ENCODE results near the gene FASLG. TPM values are rescaled to one million over a fixed set of nuclear protein-coding genes. Genes with fewer than 3 reads are reported as not detected.
"Not testable (repeated sequence)": the region's sequence is repeated elsewhere in the genome, so short reads cannot be mapped to it uniquely, and the experiment has no call there.

FASLG gene
- total and polyA plus RNA-seq, 4 donors, result 0.20 to 0.34 (median 0.30) TPM; not detected in 1

DNA sequence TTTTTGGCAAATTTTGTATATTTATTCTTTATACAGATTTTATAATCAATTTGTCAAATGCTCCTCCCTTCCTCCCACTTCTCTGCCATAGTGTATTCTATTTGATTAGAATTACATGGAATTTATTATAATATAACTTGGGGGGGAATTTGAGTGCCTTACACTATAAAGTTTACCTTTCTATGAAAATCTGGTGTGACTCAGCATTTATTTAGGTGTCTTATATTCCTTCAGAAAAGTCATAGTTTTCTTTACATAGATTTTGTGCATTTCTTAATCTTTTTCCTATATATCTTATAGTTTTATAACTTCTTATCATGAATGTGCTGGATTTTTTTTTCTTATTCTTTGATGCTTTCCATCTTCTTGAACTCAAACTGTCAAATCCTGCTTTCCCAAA, 21.3 kb downstream of the FASLG start:
- TF ChIP-seq, protein P1, sequence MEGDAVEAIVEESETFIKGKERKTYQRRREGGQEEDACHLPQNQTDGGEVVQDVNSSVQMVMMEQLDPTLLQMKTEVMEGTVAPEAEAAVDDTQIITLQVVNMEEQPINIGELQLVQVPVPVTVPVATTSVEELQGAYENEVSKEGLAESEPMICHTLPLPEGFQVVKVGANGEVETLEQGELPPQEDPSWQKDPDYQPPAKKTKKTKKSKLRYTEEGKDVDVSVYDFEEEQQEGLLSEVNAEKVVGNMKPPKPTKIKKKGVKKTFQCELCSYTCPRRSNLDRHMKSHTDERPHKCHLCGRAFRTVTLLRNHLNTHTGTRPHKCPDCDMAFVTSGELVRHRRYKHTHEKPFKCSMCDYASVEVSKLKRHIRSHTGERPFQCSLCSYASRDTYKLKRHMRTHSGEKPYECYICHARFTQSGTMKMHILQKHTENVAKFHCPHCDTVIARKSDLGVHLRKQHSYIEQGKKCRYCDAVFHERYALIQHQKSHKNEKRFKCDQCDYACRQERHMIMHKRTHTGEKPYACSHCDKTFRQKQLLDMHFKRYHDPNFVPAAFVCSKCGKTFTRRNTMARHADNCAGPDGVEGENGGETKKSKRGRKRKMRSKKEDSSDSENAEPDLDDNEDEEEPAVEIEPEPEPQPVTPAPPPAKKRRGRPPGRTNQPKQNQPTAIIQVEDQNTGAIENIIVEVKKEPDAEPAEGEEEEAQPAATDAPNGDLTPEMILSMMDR (IDR thresholded peaks at IDR 0.05; ENCODE audit: control extremely low read depth, extremely low read depth), result no peak
- Histone ChIP-seq H3K4me3 (no peak overlapping the region), H3K36me3 (ENCODE audit: control insufficient read depth in 4 of 4, insufficient read depth in 4 of 4, low read length in 4 of 4) (no peaks in the 10 kb centered on the region), H3K9me3 (ENCODE audit: control insufficient read depth in 4 of 4, insufficient read depth in 3 of 4, low read length in 3 of 4) (peaks cover 0 to 2% (median 0%) of the 10 kb centered on the region in 4 donors), H3K9ac (ENCODE audit: insufficient read depth in 1 of 2, low read length in 2 of 2) (no peak overlapping the region), H3K27me3 (ENCODE audit: control insufficient read depth in 3 of 3, insufficient read depth in 3 of 3, low read length in 2 of 3) (no peaks in the 10 kb centered on the region), H3K4me1 (ENCODE audit: control insufficient read depth in 5 of 5, insufficient read depth in 5 of 5, low read length in 5 of 5) (peaks cover 0 to 3% (median 0%) of the 10 kb centered on the region in 5 donors), H3K27ac (ENCODE audit: low read depth in 1 of 2, low read length in 1 of 2) (no peak overlapping the region)
- DNase-seq (no peak), ATAC-seq (ENCODE audit: insufficient read depth, low FRiP score) (no peak)

- no peaks in the 10 kb centered on the region for H3K36me3 ChIP-seq (ENCODE audit: control insufficient read depth in 4 of 4, insufficient read depth in 4 of 4, low read length in 4 of 4)
- H3K27me3 ChIP-seq (ENCODE audit: control insufficient read depth in 3 of 3, insufficient read depth in 3 of 3, low read length in 2 of 3), result no peaks in the 10 kb centered on the region
- WGBS, 2 donors, result 69 to 92% methylated on average over 2 of the region's 2 CpGs
- ATAC-seq (ENCODE audit: insufficient read depth, low FRiP score) (no peak), DNase-seq (no peak)
- no peak overlapping the region for H3K4me3 ChIP-seq
- H3K4me1 ChIP-seq (ENCODE audit: control insufficient read depth in 5 of 5, insufficient read depth in 5 of 5, low read length in 5 of 5), result peaks cover 0 to 3% (median 0%) of the 10 kb centered on the region in 5 donors
- TF ChIP-seq, protein P1 (IDR thresholded peaks at IDR 0.05; ENCODE audit: control extremely low read depth, extremely low read depth), result no peak
- no peak overlapping the region for H3K9ac ChIP-seq (ENCODE audit: insufficient read depth in 1 of 2, low read length in 2 of 2)
- no peak overlapping the region for H3K27ac ChIP-seq (ENCODE audit: low read depth in 1 of 2, low read length in 1 of 2)
- H3K9me3 ChIP-seq (ENCODE audit: control insufficient read depth in 4 of 4, insufficient read depth in 3 of 4, low read length in 3 of 4), result peaks cover 0 to 2% (median 0%) of the 10 kb centered on the region in 4 donors
Observed at GRCh38 chr1:172680733-172681275, 21.9 kb downstream of the FASLG start.

- TF ChIP-seq, protein P1 (IDR thresholded peaks at IDR 0.05; ENCODE audit: control extremely low read depth, extremely low read depth), result no peak
- Histone ChIP-seq H3K27me3 (ENCODE audit: control insufficient read depth in 3 of 3, insufficient read depth in 3 of 3, low read length in 2 of 3) (no peaks in the 10 kb centered on the region), H3K9ac (ENCODE audit: insufficient read depth in 1 of 2, low read length in 2 of 2) (no peak overlapping the region), H3K27ac (ENCODE audit: low read depth in 1 of 2, low read length in 1 of 2) (no peak overlapping the region), H3K36me3 (ENCODE audit: control insufficient read depth in 4 of 4, insufficient read depth in 4 of 4, low read length in 4 of 4) (no peaks in the 10 kb centered on the region), H3K4me3 (no peak overlapping the region), H3K4me1 (ENCODE audit: control insufficient read depth in 5 of 5, insufficient read depth in 5 of 5, low read length in 5 of 5) (peaks cover 0 to 3% (median 0%) of the 10 kb centered on the region in 5 donors), H3K9me3 (ENCODE audit: control insufficient read depth in 4 of 4, insufficient read depth in 3 of 4, low read length in 3 of 4) (peaks cover 0 to 2% (median 0%) of the 10 kb centered on the region in 4 donors)
- 72 to 92% methylated on average over 3 of the region's 3 CpGs for WGBS, 2 donors
- no peak for ATAC-seq (ENCODE audit: insufficient read depth, low FRiP score)
- DNase-seq, result no peak
Observed at GRCh38 chr1:172682812-172683211, 23.9 kb downstream of the FASLG start.

DNA sequence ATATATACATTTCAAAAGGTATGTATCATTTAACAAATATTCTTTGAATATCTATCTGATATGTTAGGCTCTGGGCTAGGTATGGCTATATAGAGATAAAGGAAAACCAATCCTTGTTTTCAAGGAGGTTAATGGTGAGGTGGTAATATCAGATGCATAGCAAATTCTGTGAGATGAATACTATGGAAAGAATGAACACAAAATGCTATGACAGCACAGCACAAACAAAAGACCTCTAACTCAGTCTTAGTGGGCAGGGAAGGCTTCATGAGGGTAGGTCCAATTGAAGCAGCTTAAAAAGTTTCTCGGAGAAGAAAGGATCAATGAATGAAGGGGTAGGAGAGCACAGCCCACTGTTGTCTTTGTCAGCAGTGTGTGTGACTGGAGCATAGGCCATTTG, 27.2 kb downstream of the FASLG start:
- Histone ChIP-seq H3K27me3 (ENCODE audit: control insufficient read depth in 3 of 3, insufficient read depth in 3 of 3, low read length in 2 of 3) (no peaks in the 10 kb centered on the region), H3K36me3 (ENCODE audit: control insufficient read depth in 4 of 4, insufficient read depth in 4 of 4, low read length in 4 of 4) (no peaks in the 10 kb centered on the region), H3K4me1 (ENCODE audit: control insufficient read depth in 5 of 5, insufficient read depth in 5 of 5, low read length in 5 of 5) (peaks cover 0 to 2% (median 0%) of the 10 kb centered on the region in 5 donors), H3K9me3 (ENCODE audit: control insufficient read depth in 4 of 4, insufficient read depth in 3 of 4, low read length in 3 of 4) (peaks cover 0 to 5% (median 0%) of the 10 kb centered on the region in 4 donors), H3K9ac (ENCODE audit: insufficient read depth in 1 of 2, low read length in 2 of 2) (no peak overlapping the region), H3K4me3 (no peak overlapping the region), H3K27ac (ENCODE audit: low read depth in 1 of 2, low read length in 1 of 2) (no peak overlapping the region)
- DNase-seq (no peak), ATAC-seq (ENCODE audit: insufficient read depth, low FRiP score) (no peak)
- TF ChIP-seq, protein P1 (IDR thresholded peaks at IDR 0.05; ENCODE audit: control extremely low read depth, extremely low read depth), result no peak
- 93 to 94% methylated on average over 1 of the region's 1 CpG for WGBS, 2 donors

- not testable (repeated sequence) for H3K4me1 ChIP-seq (ENCODE audit: control insufficient read depth in 5 of 5, insufficient read depth in 5 of 5, low read length in 5 of 5); H3K27ac ChIP-seq (ENCODE audit: low read depth in 1 of 2, low read length in 1 of 2); H3K4me3 ChIP-seq; H3K9ac ChIP-seq (ENCODE audit: insufficient read depth in 1 of 2, low read length in 2 of 2); ATAC-seq (ENCODE audit: insufficient read depth, low FRiP score); H3K27me3 ChIP-seq (ENCODE audit: control insufficient read depth in 3 of 3, insufficient read depth in 3 of 3, low read length in 2 of 3); H3K36me3 ChIP-seq (ENCODE audit: control insufficient read depth in 4 of 4, insufficient read depth in 4 of 4, low read length in 4 of 4); H3K9me3 ChIP-seq (ENCODE audit: control insufficient read depth in 4 of 4, insufficient read depth in 3 of 4, low read length in 3 of 4); DNase-seq
- WGBS, 2 donors, result 82 to 91% methylated on average over 2 of the region's 2 CpGs
Observed at GRCh38 chr1:172688428-172689085, 29.7 kb downstream of the FASLG start.

Data from lung (tissue), 12 donors.